ENCODE measurements around the gene CLIC5. TPM values are rescaled to one million over a fixed set of nuclear protein-coding genes. Genes with fewer than 3 reads are reported as not detected.

The CLIC5 gene
- polyA plus RNA-seq, 1 donor = 111 TPM

DNA sequence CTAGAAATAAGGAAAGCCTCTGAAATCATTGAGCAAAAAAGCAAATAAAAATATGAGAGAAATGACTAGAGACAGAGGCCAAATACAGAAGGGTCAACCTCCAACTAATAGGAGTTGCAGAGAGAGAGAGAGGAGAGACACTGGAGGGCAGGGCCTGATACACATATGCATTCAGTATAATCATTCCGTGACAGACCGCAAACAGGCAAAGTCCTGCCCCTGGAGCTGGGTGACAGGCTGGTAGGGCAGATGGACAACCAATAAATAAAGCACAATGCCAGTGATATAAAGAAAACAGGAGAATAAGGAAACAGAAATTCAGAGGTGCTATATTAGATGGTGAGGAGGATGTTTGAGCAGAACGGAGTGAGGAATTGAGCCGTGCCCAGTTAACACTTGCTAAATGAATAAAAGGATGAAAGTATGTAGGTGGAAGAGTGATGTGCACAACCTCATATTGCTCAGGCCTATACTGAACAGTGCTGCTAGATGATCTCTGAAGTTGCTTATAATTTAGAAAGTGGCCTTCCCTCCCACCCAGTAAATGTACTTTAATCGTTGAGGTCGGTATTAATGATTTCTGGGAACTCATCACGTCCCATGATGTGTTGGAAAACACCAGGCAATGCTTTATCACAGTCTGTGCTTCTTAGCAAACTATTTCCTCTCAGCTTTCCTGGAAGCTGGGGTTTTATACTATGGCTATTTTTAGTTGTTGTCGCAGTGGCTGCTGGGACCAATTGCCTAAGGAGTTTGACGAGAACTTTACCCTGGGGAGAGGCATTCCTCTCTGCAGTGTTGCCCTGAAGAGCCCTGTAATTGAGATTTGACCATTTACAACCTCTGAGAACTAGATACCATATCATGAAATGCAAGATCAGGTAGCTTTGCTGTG, 37.6 kb upstream of the CLIC5 start:
- Histone ChIP-seq H3K27me3 (ENCODE audit: control insufficient read depth, insufficient read depth, low read length) (no peaks in the 10 kb centered on the region), H3K4me3 (ENCODE audit: low read length) (no peak overlapping the region), H3K9me3 (ENCODE audit: control insufficient read depth, low read depth, low read length) (no peaks in the 10 kb centered on the region), H3K27ac (ENCODE audit: low read length) (peak overlapping the region; percentile 96), H3K4me1 (ENCODE audit: control insufficient read depth, insufficient read depth, low read length) (peaks cover 59% of the 10 kb centered on the region), H3K36me3 (ENCODE audit: control insufficient read depth, insufficient read depth, low read length) (no peaks in the 10 kb centered on the region)
- WGBS (ENCODE audit: insufficient coverage, low lambda C conversion rate) = 18% methylated on average over 2 of the region's 9 CpGs
- peak; percentile 93 to 97 for DNase-seq

DNA sequence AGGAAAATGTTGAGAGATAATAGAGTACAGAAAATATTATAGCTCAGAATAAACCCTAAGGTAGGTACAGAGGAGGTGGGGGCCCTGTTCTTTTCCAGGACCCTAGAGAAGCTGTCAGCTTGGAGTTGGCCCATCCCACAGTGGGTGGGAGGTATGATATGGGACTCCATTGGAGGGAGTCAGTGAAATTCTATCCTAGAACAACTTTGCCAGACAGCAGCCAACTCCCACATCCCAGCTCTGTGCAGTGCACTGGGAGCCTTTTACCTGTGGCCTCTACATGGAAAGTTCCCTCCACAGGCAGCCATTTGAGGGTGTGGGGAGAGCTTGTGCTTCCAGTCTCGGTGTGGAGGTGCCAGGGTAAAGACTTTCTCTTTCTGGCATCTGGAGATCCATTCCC, 36.8 kb upstream of the CLIC5 start:
- WGBS (ENCODE audit: insufficient coverage, low lambda C conversion rate) = no CpG with 5 or more reads among the region's 1 CpG
- no peak for DNase-seq

DNA sequence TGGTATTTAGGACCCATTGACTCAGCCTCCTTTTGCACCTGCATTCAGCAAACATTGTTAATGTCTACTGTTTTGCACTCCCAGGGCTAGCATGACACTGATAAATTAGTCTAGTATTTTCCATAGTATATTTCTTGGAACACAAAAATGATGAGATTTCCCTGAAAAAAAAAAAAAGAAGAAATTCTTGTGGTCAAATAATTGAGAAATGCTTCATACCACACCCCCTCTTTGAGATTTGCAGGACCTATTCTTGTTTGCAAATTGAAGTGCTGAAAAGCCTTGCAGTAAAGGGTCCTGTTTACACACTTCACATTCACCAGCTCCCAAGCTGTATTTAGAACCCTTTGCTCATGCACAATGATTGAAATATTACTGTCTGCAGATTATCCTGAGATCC, 36.3 kb upstream of the CLIC5 start:
- H3K4me1 ChIP-seq (ENCODE audit: control insufficient read depth, insufficient read depth, low read length) = peaks cover 58% of the 10 kb centered on the region

More for the DNA sequence above, 36.8 kb upstream of the CLIC5 start:
- H3K27me3 ChIP-seq (ENCODE audit: control insufficient read depth, insufficient read depth, low read length) = no peaks in the 10 kb centered on the region
- peak overlapping the region; percentile 96 for H3K27ac ChIP-seq (ENCODE audit: low read length)
- peaks cover 58% of the 10 kb centered on the region for H3K4me1 ChIP-seq (ENCODE audit: control insufficient read depth, insufficient read depth, low read length)
- no peaks in the 10 kb centered on the region for H3K36me3 ChIP-seq (ENCODE audit: control insufficient read depth, insufficient read depth, low read length)
- H3K9me3 ChIP-seq (ENCODE audit: control insufficient read depth, low read depth, low read length) = no peaks in the 10 kb centered on the region
- H3K4me3 ChIP-seq (ENCODE audit: low read length) = no peak overlapping the region

DNA sequence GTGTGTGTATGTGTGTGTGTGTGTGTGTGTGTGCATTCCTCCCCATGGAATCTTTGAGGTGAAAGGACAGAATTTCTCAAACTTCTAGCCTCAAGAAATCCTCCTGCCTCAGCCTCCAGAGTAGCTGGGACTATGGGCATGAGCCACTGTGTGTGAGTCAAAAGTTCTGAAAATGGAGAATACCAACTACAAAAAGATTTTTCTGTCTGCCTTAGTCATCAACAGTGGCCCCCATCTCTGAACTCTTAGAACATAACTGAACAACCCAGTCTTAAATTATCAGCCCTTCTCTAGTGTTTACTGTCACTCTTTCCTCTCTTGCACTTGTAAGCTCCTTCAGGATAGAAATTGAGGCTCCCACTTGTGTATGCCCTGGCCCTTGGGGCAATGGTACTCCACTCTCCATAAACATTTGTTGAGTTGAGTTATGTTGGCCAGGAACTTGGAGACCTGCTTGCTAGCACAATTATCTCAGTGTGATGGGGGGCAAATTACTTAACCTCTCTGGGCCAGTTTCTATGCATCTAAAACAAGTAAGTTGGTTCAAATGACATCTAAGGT, 35.3 kb upstream of the CLIC5 start:
- H3K27me3 ChIP-seq (ENCODE audit: control insufficient read depth, insufficient read depth, low read length) = no peaks in the 10 kb centered on the region
- DNase-seq = no peak
- H3K27ac ChIP-seq (ENCODE audit: low read length) = peak overlapping the region; percentile 96
- H3K4me1 ChIP-seq (ENCODE audit: control insufficient read depth, insufficient read depth, low read length) = peaks cover 55% of the 10 kb centered on the region
- H3K4me3 ChIP-seq (ENCODE audit: low read length) = no peak overlapping the region
- H3K9me3 ChIP-seq (ENCODE audit: control insufficient read depth, low read depth, low read length) = no peaks in the 10 kb centered on the region
- no peaks in the 10 kb centered on the region for H3K36me3 ChIP-seq (ENCODE audit: control insufficient read depth, insufficient read depth, low read length)

More for the DNA sequence above, 36.3 kb upstream of the CLIC5 start:
- Histone ChIP-seq H3K27me3 (ENCODE audit: control insufficient read depth, insufficient read depth, low read length) (no peaks in the 10 kb centered on the region), H3K36me3 (ENCODE audit: control insufficient read depth, insufficient read depth, low read length) (no peaks in the 10 kb centered on the region), H3K9me3 (ENCODE audit: control insufficient read depth, low read depth, low read length) (no peaks in the 10 kb centered on the region), H3K4me3 (ENCODE audit: low read length) (no peak overlapping the region), H3K27ac (ENCODE audit: low read length) (peak overlapping the region; percentile 96)
- no peak for DNase-seq

DNA sequence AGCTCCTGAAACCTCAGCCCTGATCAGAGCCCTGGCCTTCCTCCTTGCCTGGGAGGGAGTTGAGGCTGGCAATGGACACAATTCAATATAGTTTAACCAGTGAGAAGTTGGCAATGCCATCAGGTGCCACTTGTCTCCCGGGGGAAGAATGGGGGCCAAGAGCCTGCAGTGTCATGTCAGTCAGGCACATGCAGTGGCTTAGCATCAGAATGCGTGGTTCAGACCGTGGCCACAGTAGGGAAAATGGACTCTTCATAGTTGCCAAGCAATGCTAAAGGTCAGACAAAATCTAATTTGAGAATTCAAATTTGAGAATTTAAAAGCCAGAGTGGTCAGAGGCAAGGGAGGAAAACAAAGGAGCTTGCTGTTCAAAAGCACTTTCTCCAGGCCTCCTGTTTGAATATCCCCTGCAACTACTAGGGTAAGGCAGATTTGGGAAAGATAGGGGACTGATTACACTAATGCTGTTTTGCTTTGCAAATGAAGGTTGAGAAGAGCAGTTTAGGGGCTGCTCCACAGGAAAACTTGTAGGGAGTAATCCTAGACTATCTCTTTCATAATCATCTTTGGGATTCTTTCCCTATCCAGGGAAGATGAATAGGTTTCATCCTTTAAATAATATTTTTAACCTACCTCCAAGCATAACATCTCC, 33.1 kb upstream of the CLIC5 start:
- H3K36me3 ChIP-seq (ENCODE audit: control insufficient read depth, insufficient read depth, low read length) = no peaks in the 10 kb centered on the region
- H3K9me3 ChIP-seq (ENCODE audit: control insufficient read depth, low read depth, low read length) = no peaks in the 10 kb centered on the region
- H3K4me3 ChIP-seq (ENCODE audit: low read length) = no peak overlapping the region
- DNase-seq = no peak
- no peak overlapping the region for H3K27ac ChIP-seq (ENCODE audit: low read length)
- no CpG with 5 or more reads among the region's 3 CpGs for WGBS (ENCODE audit: insufficient coverage, low lambda C conversion rate)
- H3K4me1 ChIP-seq (ENCODE audit: control insufficient read depth, insufficient read depth, low read length) = peaks cover 37% of the 10 kb centered on the region
- no peaks in the 10 kb centered on the region for H3K27me3 ChIP-seq (ENCODE audit: control insufficient read depth, insufficient read depth, low read length)

DNA sequence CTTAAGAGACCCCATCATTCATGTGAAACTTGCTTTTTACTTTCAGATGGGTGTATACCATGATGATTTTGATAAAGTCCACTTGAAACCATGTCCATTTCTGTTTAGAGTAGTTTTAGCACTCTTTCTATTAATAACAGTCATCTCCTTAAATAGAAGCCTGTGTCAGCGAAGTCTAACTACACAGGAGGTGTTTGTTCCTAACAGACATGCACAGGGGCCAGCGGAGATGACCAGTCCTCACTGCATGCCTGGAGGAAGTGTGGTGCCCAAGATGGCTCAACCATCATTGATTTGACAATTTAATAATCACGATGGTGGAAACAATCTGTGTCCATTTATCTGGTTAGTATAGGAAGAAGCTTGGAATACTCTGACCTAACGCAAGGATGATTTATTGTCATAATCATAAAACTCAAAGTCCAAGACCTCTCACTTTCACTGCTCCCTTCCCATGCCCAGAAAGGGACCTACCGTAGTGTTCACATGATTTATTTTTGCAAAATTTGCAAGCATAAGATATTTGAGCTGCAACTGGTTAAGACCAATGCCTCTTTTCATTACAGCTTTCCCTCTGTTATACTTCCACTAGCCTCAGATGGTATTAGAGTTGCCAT, 31.0 kb upstream of the CLIC5 start:
- Histone ChIP-seq H3K36me3 (ENCODE audit: control insufficient read depth, insufficient read depth, low read length) (no peaks in the 10 kb centered on the region), H3K27ac (ENCODE audit: low read length) (no peak overlapping the region)
- WGBS (ENCODE audit: insufficient coverage, low lambda C conversion rate) = 53% methylated on average over 3 of the region's 5 CpGs

DNA sequence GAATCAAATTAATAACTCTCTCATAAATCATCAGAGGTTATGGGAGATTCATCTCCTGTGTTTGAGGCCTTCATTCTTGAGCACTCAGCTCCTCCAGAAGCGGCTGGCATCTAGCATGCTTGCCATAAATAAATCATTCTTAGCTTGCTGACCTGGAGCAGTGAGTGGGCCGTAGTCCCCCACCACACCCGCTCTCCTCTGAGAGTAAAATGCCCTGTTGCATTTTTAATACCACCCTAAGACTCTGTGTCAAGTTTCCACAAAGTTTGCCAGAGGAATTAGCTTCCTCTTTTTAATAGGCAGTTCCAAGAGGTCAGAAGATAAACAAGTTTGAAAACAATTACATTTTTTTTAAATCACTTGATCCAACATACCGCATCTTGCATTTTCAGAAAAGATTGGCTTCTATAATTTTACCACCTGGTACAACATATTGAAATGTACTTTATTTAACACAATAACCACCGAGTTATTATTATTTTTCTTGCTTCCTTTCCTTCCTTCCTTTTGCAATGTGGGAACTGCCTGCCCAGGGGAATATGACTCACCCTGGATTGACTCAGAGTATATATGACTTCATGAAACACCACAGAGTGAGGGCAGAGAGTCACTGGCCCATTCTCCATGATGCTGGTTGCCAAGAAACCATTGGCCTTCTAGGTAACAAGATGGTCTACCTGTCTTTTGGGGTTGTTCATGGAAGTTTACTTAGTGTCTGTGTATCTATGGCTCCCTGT, 29.4 kb upstream of the CLIC5 start:
- 88% methylated on average over 1 of the region's 5 CpGs for WGBS (ENCODE audit: insufficient coverage, low lambda C conversion rate)
- H3K4me1 ChIP-seq (ENCODE audit: control insufficient read depth, insufficient read depth, low read length) = peaks cover 3% of the 10 kb centered on the region
- no peaks in the 10 kb centered on the region for H3K27me3 ChIP-seq (ENCODE audit: control insufficient read depth, insufficient read depth, low read length)
- no peaks in the 10 kb centered on the region for H3K36me3 ChIP-seq (ENCODE audit: control insufficient read depth, insufficient read depth, low read length)
- H3K9me3 ChIP-seq (ENCODE audit: control insufficient read depth, low read depth, low read length) = no peaks in the 10 kb centered on the region
- peak in 1 of 2 donors; percentile 50 for DNase-seq
- H3K27ac ChIP-seq (ENCODE audit: low read length) = peak overlapping the region; percentile 26
- H3K4me3 ChIP-seq (ENCODE audit: low read length) = no peak overlapping the region

More for the DNA sequence above, 31.0 kb upstream of the CLIC5 start:
- Histone ChIP-seq H3K27me3 (ENCODE audit: control insufficient read depth, insufficient read depth, low read length) (no peaks in the 10 kb centered on the region), H3K4me1 (ENCODE audit: control insufficient read depth, insufficient read depth, low read length) (peaks cover 19% of the 10 kb centered on the region), H3K4me3 (ENCODE audit: low read length) (no peak overlapping the region), H3K9me3 (ENCODE audit: control insufficient read depth, low read depth, low read length) (no peaks in the 10 kb centered on the region)
- peak in 1 of 2 donors; percentile 71 for DNase-seq

DNA sequence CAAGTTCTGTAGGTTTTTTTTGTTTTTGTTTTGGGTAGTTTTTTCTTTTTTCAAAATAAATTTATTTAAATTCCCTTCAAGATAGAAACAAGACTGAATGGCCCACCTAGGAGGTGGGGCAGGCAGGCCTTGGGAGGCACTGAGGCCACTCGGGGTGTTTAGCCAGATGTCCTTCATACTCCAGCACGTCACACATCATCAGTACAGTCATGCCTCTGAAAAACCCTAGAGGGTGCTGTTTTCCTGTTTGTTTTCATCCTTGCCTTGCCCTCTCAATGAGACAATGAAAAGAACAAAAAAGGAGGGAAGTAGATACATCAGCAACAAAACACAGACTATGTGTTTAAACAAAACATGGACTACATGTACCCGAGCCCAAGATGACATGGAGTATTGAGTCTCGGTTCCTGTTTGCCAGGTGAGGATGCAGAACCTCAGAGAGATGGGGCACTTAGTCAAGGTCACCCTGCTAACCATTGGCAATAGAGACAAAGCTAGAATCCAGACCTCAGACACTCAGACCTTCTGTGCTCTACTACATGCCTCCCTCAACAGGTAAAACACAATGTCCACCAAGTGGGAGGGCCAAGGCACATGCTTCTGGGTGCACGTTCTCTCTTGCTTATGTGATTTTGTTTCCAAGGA, 26.8 kb upstream of the CLIC5 start:
- Histone ChIP-seq H3K9me3 (ENCODE audit: control insufficient read depth, low read depth, low read length) (no peaks in the 10 kb centered on the region), H3K27me3 (ENCODE audit: control insufficient read depth, insufficient read depth, low read length) (no peaks in the 10 kb centered on the region), H3K27ac (ENCODE audit: low read length) (no peak overlapping the region), H3K4me1 (ENCODE audit: control insufficient read depth, insufficient read depth, low read length) (peaks cover 3% of the 10 kb centered on the region), H3K36me3 (ENCODE audit: control insufficient read depth, insufficient read depth, low read length) (no peaks in the 10 kb centered on the region), H3K4me3 (ENCODE audit: low read length) (no peak overlapping the region)
- peak; percentile 35 to 69 for DNase-seq
- WGBS (ENCODE audit: insufficient coverage, low lambda C conversion rate) = no CpG with 5 or more reads among the region's 5 CpGs

DNA sequence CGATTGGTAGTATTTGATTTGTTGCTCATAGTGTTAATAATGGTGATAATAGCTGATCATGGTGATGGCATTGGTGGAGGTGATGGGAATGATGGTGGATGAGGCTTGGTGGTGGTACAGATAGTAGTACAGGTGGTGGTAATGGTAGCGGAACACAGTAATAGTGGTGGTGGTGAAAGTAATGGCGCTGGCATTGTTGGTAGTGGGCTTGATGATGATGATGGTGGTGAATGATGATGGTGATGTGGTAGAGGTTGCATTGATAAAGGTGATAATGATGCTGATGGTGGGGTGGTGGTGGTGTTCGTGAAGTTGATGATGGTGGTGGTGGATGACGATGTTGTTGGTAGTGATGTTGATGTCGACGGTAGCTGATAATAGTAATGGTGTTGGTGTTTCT, 24.6 kb upstream of the CLIC5 start:
- peaks cover 3% of the 10 kb centered on the region for H3K4me1 ChIP-seq (ENCODE audit: control insufficient read depth, insufficient read depth, low read length)
- no peak overlapping the region for H3K27ac ChIP-seq (ENCODE audit: low read length)
- no peak for DNase-seq
- H3K27me3 ChIP-seq (ENCODE audit: control insufficient read depth, insufficient read depth, low read length) = no peaks in the 10 kb centered on the region
- WGBS (ENCODE audit: insufficient coverage, low lambda C conversion rate) = 100% methylated on average over 5 of the region's 7 CpGs
- no peaks in the 10 kb centered on the region for H3K36me3 ChIP-seq (ENCODE audit: control insufficient read depth, insufficient read depth, low read length)
- no peak overlapping the region for H3K4me3 ChIP-seq (ENCODE audit: low read length)
- H3K9me3 ChIP-seq (ENCODE audit: control insufficient read depth, low read depth, low read length) = no peaks in the 10 kb centered on the region

All from large intestine (tissue), 3 donors.